Activated T-cell treated with anti-CD3 and anti-CD28 coated beads, Interleukin-2, amount 50 U/mL, for 24 hours (primary cell): ENCODE measurements around the gene METTL8.
"Not testable (repeated sequence)": the region's sequence is repeated elsewhere in the genome, so short reads cannot be mapped to it uniquely, and the experiment has no call there.

Experiments
- DNase-seq: peaks from one replicate; pipeline ENCODE4 v3.0.0-alpha.2; 2020
- H3K27ac Mint-ChIP-seq: 2 replicates; pipeline ENCODE4 v1.8.0; 2020; ENCODE audit warnings: mild to moderate bottlenecking, mixed read lengths
- H3K27me3 Mint-ChIP-seq: 2 replicates; pipeline ENCODE4 v1.8.0; 2020; ENCODE audit warnings: mixed read lengths
- H3K36me3 Mint-ChIP-seq: 2 replicates; pipeline ENCODE4 v1.8.0; 2020; ENCODE audit warnings: low read depth, mixed read lengths
- H3K4me1 Mint-ChIP-seq: 2 replicates; pipeline ENCODE4 v1.8.0; 2020; ENCODE audit warnings: low read depth, mixed read lengths
- H3K4me3 Mint-ChIP-seq: 2 replicates; pipeline ENCODE4 v1.8.0; 2020; ENCODE audit warnings: mild to moderate bottlenecking, moderate library complexity, mixed read lengths
- H3K9me3 Mint-ChIP-seq: 2 replicates; pipeline ENCODE4 v1.8.0; 2020; ENCODE audit warnings: mixed read lengths

Gene METTL8

GRCh38 chr2:171394164-171394740 lies 39.5 kb downstream of the METTL8 start:
- no peaks in the 10 kb centered on the region for H3K27me3 Mint-ChIP-seq
- peaks cover 45% of the 10 kb centered on the region for H3K4me1 Mint-ChIP-seq
- H3K9me3 Mint-ChIP-seq: no peaks in the 10 kb centered on the region
- no peak for DNase-seq
- no peak overlapping the region for H3K27ac Mint-ChIP-seq
- no peak overlapping the region for H3K4me3 Mint-ChIP-seq
- peaks cover 33% of the 10 kb centered on the region for H3K36me3 Mint-ChIP-seq

- no peaks in the 10 kb centered on the region for H3K27me3 Mint-ChIP-seq
- H3K9me3 Mint-ChIP-seq: no peaks in the 10 kb centered on the region
These were observed 40.3 kb downstream of the METTL8 start for GRCh38 chr2:171393487-171393886.

GRCh38 chr2:171391532-171391931 lies 42.3 kb downstream of the METTL8 start:
- peaks cover 39% of the 10 kb centered on the region for H3K36me3 Mint-ChIP-seq
- H3K4me3 Mint-ChIP-seq: no peak overlapping the region
- H3K27me3 Mint-ChIP-seq: no peaks in the 10 kb centered on the region
- DNase-seq: no peak
- no peaks in the 10 kb centered on the region for H3K9me3 Mint-ChIP-seq
- peaks cover 28% of the 10 kb centered on the region for H3K4me1 Mint-ChIP-seq
- peak overlapping the region; percentile 52 for H3K27ac Mint-ChIP-seq

More at GRCh38 chr2:171393487-171393886, 40.3 kb downstream of the METTL8 start:
- Mint-ChIP-seq H3K4me3 (no peak overlapping the region), H3K36me3 (peaks cover 37% of the 10 kb centered on the region), H3K27ac (no peak overlapping the region), H3K4me1 (peaks cover 38% of the 10 kb centered on the region)
- DNase-seq: no peak

GRCh38 chr2:171390941-171391516 lies 42.8 kb downstream of the METTL8 start:
- Mint-ChIP-seq H3K36me3 (peaks cover 40% of the 10 kb centered on the region), H3K27me3 (no peaks in the 10 kb centered on the region), H3K27ac (peak overlapping the region; percentile 59), H3K4me3 (no peak overlapping the region), H3K9me3 (no peaks in the 10 kb centered on the region), H3K4me1 (peaks cover 28% of the 10 kb centered on the region)
- no peak for DNase-seq

- peaks cover 49% of the 10 kb centered on the region for H3K36me3 Mint-ChIP-seq
- H3K4me3 Mint-ChIP-seq: no peak overlapping the region
- H3K4me1 Mint-ChIP-seq: peaks cover 32% of the 10 kb centered on the region
- no peaks in the 10 kb centered on the region for H3K27me3 Mint-ChIP-seq
- H3K27ac Mint-ChIP-seq: no peak overlapping the region
- no peak for DNase-seq
- H3K9me3 Mint-ChIP-seq: no peaks in the 10 kb centered on the region
These were observed 44.0 kb downstream of the METTL8 start for GRCh38 chr2:171389780-171390179.

GRCh38 chr2:171389325-171389724 lies 44.5 kb downstream of the METTL8 start:
- DNase-seq: no peak
- Mint-ChIP-seq H3K4me3 (no peak overlapping the region), H3K36me3 (peaks cover 49% of the 10 kb centered on the region), H3K27ac (no peak overlapping the region), H3K9me3 (no peaks in the 10 kb centered on the region), H3K27me3 (no peaks in the 10 kb centered on the region), H3K4me1 (peaks cover 31% of the 10 kb centered on the region)

- Mint-ChIP-seq H3K9me3 (no peaks in the 10 kb centered on the region), H3K4me1 (peaks cover 28% of the 10 kb centered on the region), H3K4me3 (no peak overlapping the region), H3K27me3 (no peaks in the 10 kb centered on the region), H3K27ac (no peak overlapping the region), H3K36me3 (peaks cover 65% of the 10 kb centered on the region)
- DNase-seq: no peak
These were observed 46.7 kb downstream of the METTL8 start for GRCh38 chr2:171387052-171387451.

- no peak for DNase-seq
- Mint-ChIP-seq H3K27ac (no peak overlapping the region), H3K36me3 (peaks cover 66% of the 10 kb centered on the region), H3K9me3 (no peaks in the 10 kb centered on the region), H3K4me1 (peaks cover 26% of the 10 kb centered on the region), H3K4me3 (no peak overlapping the region), H3K27me3 (no peaks in the 10 kb centered on the region)
These were observed 47.2 kb downstream of the METTL8 start for GRCh38 chr2:171386627-171387026.

- peaks cover 23% of the 10 kb centered on the region for H3K9me3 Mint-ChIP-seq
- H3K4me1 Mint-ChIP-seq: peaks cover 10% of the 10 kb centered on the region
- H3K27ac Mint-ChIP-seq: no peak overlapping the region
- peaks cover 75% of the 10 kb centered on the region for H3K36me3 Mint-ChIP-seq
- no peaks in the 10 kb centered on the region for H3K27me3 Mint-ChIP-seq
- H3K4me3 Mint-ChIP-seq: no peak overlapping the region
- DNase-seq: no peak
These were observed 50.7 kb downstream of the METTL8 start for GRCh38 chr2:171383134-171383533.

GRCh38 chr2:171382175-171382574 lies 51.6 kb downstream of the METTL8 start:
- not testable (repeated sequence) for H3K4me3 Mint-ChIP-seq, H3K27ac Mint-ChIP-seq, H3K27me3 Mint-ChIP-seq, DNase-seq
- peaks cover 79% of the 10 kb centered on the region for H3K36me3 Mint-ChIP-seq
- H3K4me1 Mint-ChIP-seq: peaks cover 10% of the 10 kb centered on the region
- H3K9me3 Mint-ChIP-seq: peaks cover 30% of the 10 kb centered on the region

- not testable (repeated sequence) for H3K27ac Mint-ChIP-seq, DNase-seq, H3K4me3 Mint-ChIP-seq, H3K27me3 Mint-ChIP-seq, H3K4me1 Mint-ChIP-seq
- Mint-ChIP-seq H3K9me3 (peaks cover 46% of the 10 kb centered on the region), H3K36me3 (peaks cover 83% of the 10 kb centered on the region)
These were observed 55.9 kb downstream of the METTL8 start for GRCh38 chr2:171377852-171378251.

- no peak overlapping the region for H3K27ac Mint-ChIP-seq
- H3K4me1 Mint-ChIP-seq: no peaks in the 10 kb centered on the region
- DNase-seq: no peak
- no peak overlapping the region for H3K4me3 Mint-ChIP-seq
- H3K27me3 Mint-ChIP-seq: no peaks in the 10 kb centered on the region
- peaks cover 25% of the 10 kb centered on the region for H3K36me3 Mint-ChIP-seq
- peaks cover 16% of the 10 kb centered on the region for H3K9me3 Mint-ChIP-seq
These were observed 66.1 kb downstream of the METTL8 start for GRCh38 chr2:171367692-171368091.

- H3K4me3 Mint-ChIP-seq: no peak overlapping the region
- peaks cover 25% of the 10 kb centered on the region for H3K36me3 Mint-ChIP-seq
- H3K9me3 Mint-ChIP-seq: peaks cover 16% of the 10 kb centered on the region
- peaks cover 3% of the 10 kb centered on the region for H3K4me1 Mint-ChIP-seq
- no peaks in the 10 kb centered on the region for H3K27me3 Mint-ChIP-seq
- no peak for DNase-seq
- H3K27ac Mint-ChIP-seq: no peak overlapping the region
These were observed 68.0 kb downstream of the METTL8 start for GRCh38 chr2:171365778-171366177.

GRCh38 chr2:171365232-171365631 lies 68.6 kb downstream of the METTL8 start:
- peaks cover 30% of the 10 kb centered on the region for H3K36me3 Mint-ChIP-seq
- no peak for DNase-seq
- H3K4me1 Mint-ChIP-seq: peaks cover 3% of the 10 kb centered on the region
- H3K27me3 Mint-ChIP-seq: no peaks in the 10 kb centered on the region
- no peak overlapping the region for H3K27ac Mint-ChIP-seq
- H3K4me3 Mint-ChIP-seq: no peak overlapping the region
- H3K9me3 Mint-ChIP-seq: peaks cover 16% of the 10 kb centered on the region

GRCh38 chr2:171362396-171362795 lies 71.4 kb downstream of the METTL8 start:
- H3K27ac Mint-ChIP-seq: no peak overlapping the region
- H3K27me3 Mint-ChIP-seq: no peaks in the 10 kb centered on the region
- H3K36me3 Mint-ChIP-seq: peaks cover 49% of the 10 kb centered on the region
- DNase-seq: no peak
- peaks cover 14% of the 10 kb centered on the region for H3K9me3 Mint-ChIP-seq
- H3K4me3 Mint-ChIP-seq: no peak overlapping the region
- H3K4me1 Mint-ChIP-seq: peaks cover 6% of the 10 kb centered on the region
